ENCODE measurements around the gene RASD1.

GRCh38 chr17:17491546-17491988, 4.6 kb downstream of the RASD1 start:
- TF ChIP-seq, protein P1, sequence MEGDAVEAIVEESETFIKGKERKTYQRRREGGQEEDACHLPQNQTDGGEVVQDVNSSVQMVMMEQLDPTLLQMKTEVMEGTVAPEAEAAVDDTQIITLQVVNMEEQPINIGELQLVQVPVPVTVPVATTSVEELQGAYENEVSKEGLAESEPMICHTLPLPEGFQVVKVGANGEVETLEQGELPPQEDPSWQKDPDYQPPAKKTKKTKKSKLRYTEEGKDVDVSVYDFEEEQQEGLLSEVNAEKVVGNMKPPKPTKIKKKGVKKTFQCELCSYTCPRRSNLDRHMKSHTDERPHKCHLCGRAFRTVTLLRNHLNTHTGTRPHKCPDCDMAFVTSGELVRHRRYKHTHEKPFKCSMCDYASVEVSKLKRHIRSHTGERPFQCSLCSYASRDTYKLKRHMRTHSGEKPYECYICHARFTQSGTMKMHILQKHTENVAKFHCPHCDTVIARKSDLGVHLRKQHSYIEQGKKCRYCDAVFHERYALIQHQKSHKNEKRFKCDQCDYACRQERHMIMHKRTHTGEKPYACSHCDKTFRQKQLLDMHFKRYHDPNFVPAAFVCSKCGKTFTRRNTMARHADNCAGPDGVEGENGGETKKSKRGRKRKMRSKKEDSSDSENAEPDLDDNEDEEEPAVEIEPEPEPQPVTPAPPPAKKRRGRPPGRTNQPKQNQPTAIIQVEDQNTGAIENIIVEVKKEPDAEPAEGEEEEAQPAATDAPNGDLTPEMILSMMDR (IDR thresholded peaks at IDR 0.05; ENCODE audit: low read length) = no peak
- TF ChIP-seq EZH2 (optimal IDR thresholded peaks at IDR 0.05; ENCODE audit: low read depth, low read length) (no peak), EZH2phosphoT487 (IDR thresholded peaks at IDR 0.05; ENCODE audit: low read length) (no peak)

All from MM.1S (cell line).